Measurements from ENCODE around the gene GATA2.

Gene GATA2

GRCh38 chr3:128503164-128503651 lies 10.2 kb upstream of the GATA2 start:
- H3K4me3 ChIP-seq (ENCODE audit: low read depth, low read length) = no peak overlapping the region
- DNase-seq (ENCODE audit: low read depth, low spot score) = no peak
- in situ Hi-C loops (cut with HindIII; ENCODE audit: low sequenced_read_pairs) = no loop called here
- TF ChIP-seq CTCF (IDR thresholded peaks at IDR 0.05; ENCODE audit: low read depth, low read length) = peak; percentile 38

- TF ChIP-seq CTCF (IDR thresholded peaks at IDR 0.05; ENCODE audit: low read depth, low read length) = no peak
- no peak overlapping the region for H3K4me3 ChIP-seq (ENCODE audit: low read depth, low read length)
- DNase-seq (ENCODE audit: low read depth, low spot score) = no peak
- in situ Hi-C loops (cut with HindIII; ENCODE audit: low sequenced_read_pairs) = no loop called here
Measured at GRCh38 chr3:128502712-128503111, 9.7 kb upstream of the GATA2 start.

GRCh38 chr3:128501431-128501830 lies 8.4 kb upstream of the GATA2 start:
- in situ Hi-C loops (cut with HindIII; ENCODE audit: low sequenced_read_pairs) = no loop called here
- DNase-seq (ENCODE audit: low read depth, low spot score) = no peak
- no peak overlapping the region for H3K4me3 ChIP-seq (ENCODE audit: low read depth, low read length)
- no peak for TF ChIP-seq CTCF (IDR thresholded peaks at IDR 0.05; ENCODE audit: low read depth, low read length)

GRCh38 chr3:128500556-128500955 lies 7.6 kb upstream of the GATA2 start:
- H3K4me3 ChIP-seq (ENCODE audit: low read depth, low read length) = no peak overlapping the region
- TF ChIP-seq CTCF (IDR thresholded peaks at IDR 0.05; ENCODE audit: low read depth, low read length) = no peak
- in situ Hi-C loops (cut with HindIII; ENCODE audit: low sequenced_read_pairs) = no loop called here
- DNase-seq (ENCODE audit: low read depth, low spot score) = no peak

GRCh38 chr3:128499724-128500275 lies 6.8 kb upstream of the GATA2 start:
- no peak for DNase-seq (ENCODE audit: low read depth, low spot score)
- H3K4me3 ChIP-seq (ENCODE audit: low read depth, low read length) = no peak overlapping the region
- no peak for TF ChIP-seq CTCF (IDR thresholded peaks at IDR 0.05; ENCODE audit: low read depth, low read length)
- in situ Hi-C loops (cut with HindIII; ENCODE audit: low sequenced_read_pairs) = no loop called here

- TF ChIP-seq CTCF (IDR thresholded peaks at IDR 0.05; ENCODE audit: low read depth, low read length) = no peak
- in situ Hi-C loops (cut with HindIII; ENCODE audit: low sequenced_read_pairs) = no loop called here
- no peak for DNase-seq (ENCODE audit: low read depth, low spot score)
- H3K4me3 ChIP-seq (ENCODE audit: low read depth, low read length) = no peak overlapping the region
Measured at GRCh38 chr3:128498901-128499530, 6.0 kb upstream of the GATA2 start.

Data from astrocyte of the spinal cord (primary cell).